HUES6 (cell line): ENCODE data around the gene TEDC2.

Experiments
- H3K27ac ChIP-seq: 2 replicates; pipeline ENCODE4 v1.7.0; 2013; ENCODE audit warnings: low read depth, mild to moderate bottlenecking, low read length, inconsistent platforms
- H3K27me3 ChIP-seq: 2 replicates; pipeline ENCODE4 v1.6.1; 2013; ENCODE audit warnings: low read length; ENCODE audit not compliant: control insufficient read depth, insufficient read depth
- H3K36me3 ChIP-seq: 2 replicates; pipeline ENCODE4 v1.6.1; 2013; ENCODE audit warnings: low read length; ENCODE audit not compliant: control insufficient read depth, insufficient read depth
- H3K4me1 ChIP-seq: 2 replicates; pipeline ENCODE4 v1.6.1; 2013; ENCODE audit warnings: low read length; ENCODE audit not compliant: control insufficient read depth, insufficient read depth
- H3K4me3 ChIP-seq: 2 replicates; pipeline ENCODE4 v1.5.1; 2013; ENCODE audit warnings: low read depth, low read length
- H3K9ac ChIP-seq: one replicate; pipeline ENCODE4 v1.6.1; 2013; ENCODE audit warnings: mild to moderate bottlenecking, low read length
- H3K9me3 ChIP-seq: 2 replicates; pipeline ENCODE4 v1.6.1; 2013; ENCODE audit warnings: low read depth, low read length; ENCODE audit not compliant: control insufficient read depth, insufficient read depth

The TEDC2 gene

DNA sequence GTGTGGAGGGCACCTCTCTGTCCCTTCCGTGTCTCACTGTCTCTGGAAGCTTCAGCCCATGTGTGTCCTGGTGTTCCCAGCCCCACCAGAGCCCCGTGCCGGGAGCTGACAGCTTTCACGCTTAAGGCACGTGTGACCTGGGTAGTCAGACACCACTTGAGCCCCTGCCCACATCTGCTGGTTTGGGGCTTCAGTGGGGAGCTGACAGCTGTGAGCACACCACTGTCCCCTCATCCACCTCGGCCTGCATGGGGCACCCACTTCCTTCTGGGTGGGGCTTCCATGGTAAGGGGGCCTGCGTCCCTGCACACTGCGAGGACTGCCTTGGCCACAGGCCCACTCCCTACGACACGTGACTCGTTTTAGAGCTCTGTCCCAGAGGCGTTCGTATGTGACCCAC is 2.6 kb upstream of the TEDC2 start:
- Histone ChIP-seq H3K4me1 (peaks cover 18% of the 10 kb centered on the region), H3K9me3 (no peaks in the 10 kb centered on the region), H3K27ac (no peak overlapping the region), H3K4me3 (no peak overlapping the region), H3K9ac (no peak overlapping the region), H3K27me3 (no peaks in the 10 kb centered on the region), H3K36me3 (peaks cover 69% of the 10 kb centered on the region)

GRCh38 chr16:2457946-2458345 is 2.0 kb upstream of the TEDC2 start:
- Histone ChIP-seq H3K4me3 (no peak overlapping the region), H3K27me3 (no peaks in the 10 kb centered on the region), H3K4me1 (peaks cover 18% of the 10 kb centered on the region), H3K27ac (no peak overlapping the region), H3K36me3 (peaks cover 68% of the 10 kb centered on the region), H3K9ac (no peak overlapping the region), H3K9me3 (no peaks in the 10 kb centered on the region)

DNA sequence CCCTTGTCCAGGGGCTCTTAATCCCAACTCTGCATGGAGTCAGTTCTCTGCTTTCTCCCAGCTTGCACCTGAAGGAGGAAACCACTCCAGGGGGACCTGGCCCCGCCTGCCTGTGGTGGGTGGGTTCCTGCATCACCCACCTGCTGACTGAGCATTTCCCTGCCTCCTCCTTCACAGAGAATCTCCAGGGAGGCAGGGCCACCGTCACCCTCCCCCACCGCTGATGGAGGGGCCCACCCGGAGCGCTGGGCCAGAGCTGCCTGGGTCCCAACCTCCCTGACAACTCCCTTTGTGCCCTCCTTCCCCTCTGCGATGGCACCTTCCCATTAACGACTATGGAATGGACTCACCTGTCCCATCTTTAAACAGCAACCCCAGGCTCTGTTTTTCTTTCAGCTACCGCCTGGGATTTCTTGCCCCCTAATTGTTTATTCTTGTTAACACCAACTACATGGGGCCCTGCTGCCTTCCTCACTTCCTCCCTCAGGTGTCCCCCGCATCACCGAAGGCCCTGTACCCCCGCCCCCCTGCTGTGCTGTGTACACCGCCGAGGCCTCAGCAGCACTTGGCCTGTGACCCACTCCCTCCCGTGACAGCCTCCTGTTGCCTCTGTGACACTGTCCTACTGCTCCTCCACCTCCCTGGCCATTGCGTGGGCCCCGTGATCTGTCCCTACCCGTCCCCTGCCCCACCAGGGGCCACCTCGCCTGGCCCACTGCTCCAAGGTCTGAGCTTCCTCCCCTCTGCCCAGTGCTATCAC is 842 bp upstream of the TEDC2 start:
- Histone ChIP-seq H3K27ac (no peak overlapping the region), H3K36me3 (peaks cover 62% of the 10 kb centered on the region), H3K9ac (peak overlapping the region; percentile 58), H3K4me3 (peak overlapping the region; percentile 67), H3K9me3 (no peaks in the 10 kb centered on the region), H3K27me3 (no peaks in the 10 kb centered on the region), H3K4me1 (peaks cover 18% of the 10 kb centered on the region)

DNA sequence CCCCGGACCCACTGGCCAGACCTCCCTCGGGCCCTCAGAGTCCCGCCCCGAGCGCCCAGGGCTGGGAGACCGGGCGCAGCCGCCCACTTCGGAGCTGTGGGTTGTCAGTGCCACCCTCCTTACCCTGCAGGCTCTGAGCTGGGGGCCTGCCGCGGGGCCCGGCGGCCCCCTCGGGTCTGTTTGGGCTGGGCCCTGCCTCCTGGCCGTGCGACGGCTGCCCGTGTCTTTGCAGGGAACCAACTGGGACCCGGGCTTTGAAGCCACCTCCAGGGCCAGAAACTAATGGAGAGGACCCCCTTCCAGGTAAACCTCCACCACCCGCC is 443 bp downstream of the TEDC2 start:
- Histone ChIP-seq H3K9ac (peak overlapping the region; percentile 66), H3K4me1 (peaks cover 18% of the 10 kb centered on the region), H3K36me3 (peaks cover 57% of the 10 kb centered on the region), H3K4me3 (peak overlapping the region; percentile 67), H3K9me3 (no peaks in the 10 kb centered on the region), H3K27ac (peak overlapping the region; percentile 60; the same call in 1 of the 2 replicates), H3K27me3 (no peaks in the 10 kb centered on the region)

DNA sequence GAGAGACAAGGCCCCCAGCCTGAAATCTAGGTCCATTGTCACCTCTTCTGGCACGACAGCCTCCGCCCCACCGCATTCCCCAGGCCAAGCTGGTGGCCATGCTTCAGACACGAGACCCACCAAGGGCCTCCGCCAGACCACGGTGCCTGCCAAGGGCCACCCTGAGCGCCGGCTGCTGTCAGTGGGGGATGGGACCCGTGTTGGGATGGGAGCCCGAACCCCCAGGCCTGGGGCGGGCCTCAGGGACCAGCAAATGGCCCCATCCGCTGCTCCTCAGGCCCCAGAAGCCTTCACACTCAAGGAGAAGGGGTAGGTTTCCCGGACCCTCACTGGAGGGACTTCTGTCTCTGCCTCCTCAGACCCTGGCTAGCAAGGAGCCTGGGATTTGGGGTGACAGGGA is 1.0 kb downstream of the TEDC2 start:
- no peaks in the 10 kb centered on the region for H3K27me3 ChIP-seq
- H3K9ac ChIP-seq: peak overlapping the region; percentile 66
- no peaks in the 10 kb centered on the region for H3K9me3 ChIP-seq
- peak overlapping the region; percentile 67 for H3K4me3 ChIP-seq
- no peak overlapping the region for H3K27ac ChIP-seq
- peaks cover 18% of the 10 kb centered on the region for H3K4me1 ChIP-seq
- H3K36me3 ChIP-seq: peaks cover 52% of the 10 kb centered on the region

DNA sequence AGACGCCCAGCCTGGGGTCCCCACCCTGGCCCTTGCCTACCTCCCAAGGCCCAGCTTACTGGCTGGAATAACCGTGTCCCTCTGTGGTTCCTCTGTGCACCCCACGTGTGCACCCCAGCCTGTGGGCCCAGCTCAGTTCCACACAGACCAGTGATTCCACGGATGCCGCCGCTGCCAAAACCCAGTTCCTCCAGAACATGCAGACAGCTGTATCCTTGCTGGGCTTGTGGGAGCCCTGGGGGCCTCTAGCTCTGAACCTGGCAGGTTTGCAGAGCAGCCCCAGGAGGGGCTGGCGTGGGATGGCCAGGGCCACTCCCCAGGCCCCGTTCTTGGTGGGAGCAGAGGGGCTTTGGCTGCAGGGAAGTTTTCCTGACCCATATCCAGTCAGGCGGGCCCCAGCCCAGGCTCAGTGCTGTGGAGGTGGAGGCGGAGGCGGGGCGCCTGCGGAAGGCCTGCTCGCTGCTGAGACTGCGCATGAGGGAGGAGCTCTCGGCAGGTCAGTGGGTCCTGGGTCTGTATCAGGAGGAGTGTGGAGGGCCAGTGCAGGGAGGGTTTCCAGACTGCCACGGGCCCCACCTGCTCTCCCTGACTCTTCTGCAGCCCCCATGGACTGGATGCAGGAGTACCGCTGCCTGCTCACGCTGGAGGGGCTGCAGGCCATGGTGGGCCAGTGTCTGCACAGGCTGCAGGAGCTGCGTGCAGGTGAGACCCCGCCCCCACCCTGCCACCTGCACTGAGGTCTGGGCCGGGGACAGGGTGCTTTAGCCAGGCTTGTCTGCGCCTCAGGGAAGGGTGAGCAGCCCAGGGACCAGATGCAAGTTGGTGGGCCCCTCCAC is 2.3 kb downstream of the TEDC2 start:
- H3K4me1 ChIP-seq: peaks cover 18% of the 10 kb centered on the region
- H3K9ac ChIP-seq: no peak overlapping the region
- peaks cover 38% of the 10 kb centered on the region for H3K36me3 ChIP-seq

GRCh38 chr16:2464333-2464732 is 4.4 kb downstream of the TEDC2 start:
- no peak overlapping the region for H3K27ac ChIP-seq
- H3K36me3 ChIP-seq: peaks cover 31% of the 10 kb centered on the region; the same call in 1 of the 2 replicates
- peaks cover 21% of the 10 kb centered on the region for H3K4me1 ChIP-seq
- H3K4me3 ChIP-seq: no peak overlapping the region
- H3K27me3 ChIP-seq: peaks cover 13% of the 10 kb centered on the region
- no peaks in the 10 kb centered on the region for H3K9me3 ChIP-seq
- no peak overlapping the region for H3K9ac ChIP-seq

More for the DNA sequence above, 2.3 kb downstream of the TEDC2 start:
- no peaks in the 10 kb centered on the region for H3K27me3 ChIP-seq
- H3K4me3 ChIP-seq: no peak overlapping the region
- H3K9me3 ChIP-seq: no peaks in the 10 kb centered on the region
- H3K27ac ChIP-seq: no peak overlapping the region

DNA sequence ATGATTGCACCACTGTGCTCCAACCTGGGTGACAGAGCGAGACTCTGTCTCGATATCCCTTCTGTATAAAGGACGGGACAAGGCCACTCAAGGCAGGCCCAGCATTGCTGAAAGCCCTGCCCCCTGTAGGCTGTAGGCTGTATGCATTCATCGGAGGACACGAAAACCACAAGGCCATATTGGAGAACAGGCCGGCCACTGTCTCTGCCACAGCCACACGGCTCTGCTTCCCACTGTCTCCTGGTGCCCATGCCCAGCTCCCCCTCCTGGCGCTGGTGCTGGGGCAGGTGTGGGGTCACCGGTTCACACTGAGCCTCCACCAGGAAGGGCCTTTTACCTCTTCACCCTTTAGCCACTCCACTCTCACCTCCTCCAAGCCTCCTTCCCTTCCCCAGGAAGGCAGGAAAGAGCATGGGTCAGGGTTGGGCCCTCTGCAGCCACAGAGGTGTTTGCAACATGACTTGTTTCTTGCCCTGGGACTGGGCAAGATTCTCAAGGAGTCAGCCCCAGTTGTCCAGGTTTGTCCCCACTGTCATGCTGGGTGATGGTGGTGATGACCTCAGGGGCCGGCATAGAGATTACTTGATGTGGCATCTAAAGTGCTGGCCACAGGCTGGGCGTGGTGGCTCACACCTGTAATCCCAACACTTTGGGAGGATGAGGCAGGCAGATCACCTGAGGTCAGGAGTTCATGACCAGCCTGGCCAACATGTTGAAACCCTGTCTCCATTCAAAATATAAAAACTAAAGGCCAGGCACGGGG is 5.9 kb downstream of the TEDC2 start:
- Histone ChIP-seq H3K9ac (no peak overlapping the region), H3K4me3 (no peak overlapping the region), H3K4me1 (peaks cover 28% of the 10 kb centered on the region), H3K27me3 (peaks cover 28% of the 10 kb centered on the region), H3K27ac (no peak overlapping the region), H3K36me3 (peaks cover 30% of the 10 kb centered on the region; the same call in 1 of the 2 replicates), H3K9me3 (no peaks in the 10 kb centered on the region)

DNA sequence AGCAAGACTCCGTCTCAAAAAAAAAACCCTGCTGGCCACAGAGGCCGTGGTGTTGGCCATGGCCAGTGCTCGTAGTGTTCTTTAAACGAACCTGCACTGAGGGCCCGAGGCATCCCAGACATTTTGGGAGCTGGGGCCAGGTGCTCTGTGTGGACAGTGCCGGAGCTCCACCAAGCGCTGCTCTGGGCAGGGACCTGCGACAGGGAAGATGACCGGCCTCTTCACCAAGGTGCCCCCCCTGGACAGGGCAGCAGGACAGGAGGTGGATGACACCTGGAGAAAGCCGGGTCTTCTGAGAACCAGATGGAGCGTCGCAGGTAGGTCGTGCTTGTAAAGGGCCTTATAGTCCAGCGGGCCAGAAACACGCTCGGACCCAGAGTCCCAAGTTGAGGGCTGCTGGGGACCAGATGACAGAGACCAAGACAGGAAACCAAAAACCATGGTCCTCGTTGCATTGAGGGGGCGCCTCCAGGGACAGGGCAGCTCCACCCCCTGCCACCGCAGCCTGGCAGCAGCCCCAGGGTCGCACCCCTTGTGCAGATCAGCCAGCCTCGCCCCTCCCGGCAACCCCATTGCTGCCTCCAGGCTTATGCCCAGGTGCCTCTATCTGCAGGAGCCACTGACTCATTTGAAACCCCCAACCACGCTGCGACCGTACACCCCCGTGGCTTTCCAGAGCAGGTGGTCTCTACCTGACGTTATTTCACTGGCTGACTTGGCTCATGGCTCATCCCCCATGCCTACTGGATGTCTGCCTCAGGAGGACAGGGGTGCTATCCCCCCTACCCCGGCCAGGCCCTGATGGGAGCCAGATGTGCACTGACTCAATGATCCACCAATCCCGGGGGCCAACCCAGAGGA is 7.0 kb downstream of the TEDC2 start:
- H3K9me3 ChIP-seq: no peaks in the 10 kb centered on the region
- H3K27me3 ChIP-seq: peaks cover 34% of the 10 kb centered on the region
- 0 out of 2 replicates have a peak overlapping the region, but pooled peaks have one; percentile 63 for H3K4me3 ChIP-seq
- peak overlapping the region; percentile 54 for H3K9ac ChIP-seq
- no peak overlapping the region for H3K27ac ChIP-seq
- H3K36me3 ChIP-seq: peaks cover 20% of the 10 kb centered on the region; the same call in 1 of the 2 replicates
- peaks cover 28% of the 10 kb centered on the region for H3K4me1 ChIP-seq

DNA sequence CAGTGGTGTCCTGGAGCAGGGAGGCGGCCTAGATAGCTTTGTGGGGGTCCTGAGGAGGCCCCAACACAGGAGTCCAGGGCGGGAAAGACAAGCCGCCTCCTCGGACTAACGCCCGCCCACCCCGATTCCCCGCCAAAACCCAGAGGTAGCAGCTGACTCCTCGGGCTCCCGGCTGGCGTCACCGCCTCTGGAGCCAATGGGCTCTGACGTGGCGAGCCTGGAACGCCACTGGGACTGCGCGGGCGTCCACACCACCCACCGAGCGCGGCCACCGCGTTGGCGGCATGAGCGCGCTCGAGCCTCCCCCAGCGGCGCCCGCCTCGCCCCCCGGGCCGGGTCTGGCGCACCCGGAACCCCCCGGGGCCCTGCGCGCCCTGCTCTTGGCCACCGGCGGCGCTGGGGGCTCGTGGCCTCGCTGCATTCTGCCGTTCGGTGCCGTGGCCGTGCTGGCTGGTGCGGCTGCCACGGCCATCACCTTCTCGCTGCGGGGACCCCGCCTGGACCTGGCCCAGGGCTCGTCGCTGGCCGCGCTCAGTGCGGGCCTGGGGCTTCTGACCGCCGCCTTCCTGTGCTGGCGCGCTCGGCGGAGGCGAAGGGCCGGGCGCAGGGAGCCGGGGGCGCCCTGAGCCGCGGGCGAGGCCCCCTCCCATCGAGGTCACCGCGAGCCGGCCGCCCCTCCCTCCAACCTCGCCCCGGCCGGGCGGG is 7.8 kb downstream of the TEDC2 start:
- Histone ChIP-seq H3K27me3 (peaks cover 42% of the 10 kb centered on the region), H3K36me3 (peaks cover 12% of the 10 kb centered on the region; the same call in 1 of the 2 replicates), H3K9ac (peak overlapping the region; percentile 60), H3K4me1 (peaks cover 34% of the 10 kb centered on the region), H3K9me3 (no peaks in the 10 kb centered on the region), H3K27ac (no peak overlapping the region), H3K4me3 (peak overlapping the region; percentile 63)
